C4-2B (cell line): Measurements from ENCODE around the gene MGMT.

Experiments used
- CTCF ChIP-seq: fragments of 450-650 bp; conservative IDR thresholded peaks from 2 replicates; pipeline ENCODE4 v1.5.1; 2017; ENCODE audit warnings: mild to moderate bottlenecking
- ZFX ChIP-seq: fragments of 450-650 bp; IDR thresholded peaks from 2 replicates; pipeline ENCODE4 v1.6.1; 2017

- TF ChIP-seq CTCF (no peak), ZFX (no peak)
Observed at GRCh38 chr10:129740532-129741279, 273.7 kb downstream of the MGMT start.
